Neural crest cell (in vitro differentiated cells): ENCODE data around the gene F8. TPM values are rescaled to one million over a fixed set of nuclear protein-coding genes. Genes with fewer than 3 reads are reported as not detected.
A peak's percentile ranks its signal among the peaks of the same experiment; 100 is the strongest.
"Not testable (repeated sequence)": the region's sequence is repeated elsewhere in the genome, so short reads cannot be mapped to it uniquely, and the experiment has no call there.

Experiments used
- DNase-seq: peaks from one replicate; pipeline ENCODE4 v3.0.0; 2021; ENCODE audit warnings: low read depth, mixed read lengths, low spot score
- H3K27ac Mint-ChIP-seq: one replicate; pipeline ENCODE4 v1.8.0; 2021; ENCODE audit warnings: mild to moderate bottlenecking, mixed read lengths; ENCODE audit not compliant: unreplicated experiment
- H3K27me3 Mint-ChIP-seq: 2 replicates; pipeline ENCODE4 v1.8.0; 2021; ENCODE audit warnings: low read depth, mild to moderate bottlenecking, mixed read lengths
- H3K36me3 Mint-ChIP-seq: 2 replicates; pipeline ENCODE4 v1.8.0; 2021; ENCODE audit warnings: low read depth, mild to moderate bottlenecking, mixed read lengths
- H3K4me1 Mint-ChIP-seq: 2 replicates; pipeline ENCODE4 v1.8.0; 2021; ENCODE audit warnings: mixed read lengths
- H3K4me3 Mint-ChIP-seq: one replicate; pipeline ENCODE4 v1.8.0; 2021; ENCODE audit warnings: mild to moderate bottlenecking, mixed read lengths
- H3K9me3 Mint-ChIP-seq: 2 replicates; pipeline ENCODE4 v1.8.0; 2021; ENCODE audit warnings: mixed read lengths
- CTCF ChIP-seq: fragments of 200-600 bp; sonication (generic); conservative IDR thresholded peaks from 2 replicates; pipeline ENCODE4 v1.5.0; 2021; ENCODE audit warnings: antibody characterized with exemption, mild to moderate bottlenecking
- total RNA-seq: library from RNA; stranded (reverse); gene quantifications from 2 replicates; pipeline ENCODE4 v1.2.1, GENCODE V29; 2021

F8 gene
- total RNA-seq, 1 donor from 2014 or later, result 2.1 TPM

GRCh38 chrX:154980330-154981115 lies 42.0 kb downstream of the F8 start:
- Mint-ChIP-seq H3K27me3 (no peaks in the 10 kb centered on the region), H3K36me3 (no peaks in the 10 kb centered on the region), H3K27ac (no peak overlapping the region), H3K4me1 (no peaks in the 10 kb centered on the region), H3K9me3 (peaks cover 7% of the 10 kb centered on the region), H3K4me3 (no peak overlapping the region)
- DNase-seq, result peak; percentile 61
- TF ChIP-seq CTCF, result peak; percentile 73

GRCh38 chrX:154979629-154980028 lies 42.9 kb downstream of the F8 start:
- no peak overlapping the region for H3K27ac Mint-ChIP-seq
- peaks cover 10% of the 10 kb centered on the region for H3K9me3 Mint-ChIP-seq
- no peaks in the 10 kb centered on the region for H3K4me1 Mint-ChIP-seq
- H3K4me3 Mint-ChIP-seq, result no peak overlapping the region
- TF ChIP-seq CTCF, result no peak
- no peak for DNase-seq
- H3K36me3 Mint-ChIP-seq, result no peaks in the 10 kb centered on the region
- no peaks in the 10 kb centered on the region for H3K27me3 Mint-ChIP-seq

- Mint-ChIP-seq H3K27me3 (no peaks in the 10 kb centered on the region), H3K27ac (no peak overlapping the region), H3K4me3 (no peak overlapping the region), H3K9me3 (peaks cover 9% of the 10 kb centered on the region), H3K36me3 (no peaks in the 10 kb centered on the region), H3K4me1 (no peaks in the 10 kb centered on the region)
- DNase-seq, result no peak
- no peak for TF ChIP-seq CTCF
Observed at GRCh38 chrX:154968353-154968752, 54.2 kb downstream of the F8 start.

DNA sequence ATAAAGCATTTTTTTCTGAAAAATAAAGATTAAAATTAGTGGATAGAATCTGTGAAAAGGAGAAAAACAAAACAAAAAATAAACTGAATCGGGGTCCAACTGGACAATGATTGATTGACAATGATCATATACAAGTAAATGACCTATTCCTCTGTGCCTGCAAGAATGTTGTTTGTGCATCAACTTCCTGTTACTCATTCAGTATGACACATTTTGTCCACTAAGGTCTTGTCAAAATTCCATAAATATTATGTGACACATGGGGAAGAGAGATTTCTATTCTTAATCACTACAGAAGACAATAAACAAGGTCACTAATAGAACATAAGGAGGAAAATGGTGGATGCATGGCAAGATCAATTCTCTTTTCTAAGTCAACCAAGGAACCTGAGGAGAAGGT lies 54.9 kb downstream of the F8 start:
- Mint-ChIP-seq H3K27me3 (no peaks in the 10 kb centered on the region), H3K4me3 (no peak overlapping the region), H3K9me3 (peaks cover 9% of the 10 kb centered on the region), H3K27ac (no peak overlapping the region), H3K36me3 (no peaks in the 10 kb centered on the region), H3K4me1 (no peaks in the 10 kb centered on the region)
- DNase-seq, result no peak
- TF ChIP-seq CTCF, result no peak

- Mint-ChIP-seq H3K27me3 (no peaks in the 10 kb centered on the region), H3K4me3 (no peak overlapping the region), H3K4me1 (no peaks in the 10 kb centered on the region), H3K36me3 (peaks cover 3% of the 10 kb centered on the region), H3K9me3 (peaks cover 1% of the 10 kb centered on the region), H3K27ac (no peak overlapping the region)
- DNase-seq, result no peak
- TF ChIP-seq CTCF, result no peak
Observed at GRCh38 chrX:154961947-154962346, 60.6 kb downstream of the F8 start.

DNA sequence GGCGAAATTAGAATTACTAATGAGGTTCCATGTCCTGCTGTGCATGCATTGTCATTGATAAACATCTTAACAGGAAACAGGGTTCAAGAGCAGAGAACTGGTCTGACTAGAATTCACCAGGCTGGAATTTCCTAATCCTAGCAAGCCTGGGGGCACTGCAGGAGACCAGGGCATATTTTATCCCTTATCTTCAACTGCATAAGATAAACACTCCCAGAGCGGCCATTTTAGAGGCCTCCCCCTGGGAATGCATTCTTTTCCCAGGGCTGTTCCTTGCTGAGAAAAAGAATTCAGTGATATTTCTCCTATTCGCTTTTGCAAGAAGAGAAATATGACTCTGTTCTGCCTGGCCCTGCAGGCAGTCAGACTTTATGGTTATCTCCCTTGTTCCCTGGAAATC lies 66.7 kb downstream of the F8 start:
- H3K27me3 Mint-ChIP-seq, H3K4me3 Mint-ChIP-seq, H3K9me3 Mint-ChIP-seq: not testable (repeated sequence)

GRCh38 chrX:154939265-154939664 lies 83.3 kb downstream of the F8 start:
- not testable (repeated sequence) for H3K36me3 Mint-ChIP-seq, H3K27me3 Mint-ChIP-seq, H3K4me3 Mint-ChIP-seq, DNase-seq, H3K27ac Mint-ChIP-seq, H3K4me1 Mint-ChIP-seq
- H3K9me3 Mint-ChIP-seq, result peaks cover 13% of the 10 kb centered on the region

More for the DNA sequence above, 66.7 kb downstream of the F8 start:
- DNase-seq, H3K4me1 Mint-ChIP-seq, H3K27ac Mint-ChIP-seq: not testable (repeated sequence)
- peaks cover 10% of the 10 kb centered on the region for H3K36me3 Mint-ChIP-seq

DNA sequence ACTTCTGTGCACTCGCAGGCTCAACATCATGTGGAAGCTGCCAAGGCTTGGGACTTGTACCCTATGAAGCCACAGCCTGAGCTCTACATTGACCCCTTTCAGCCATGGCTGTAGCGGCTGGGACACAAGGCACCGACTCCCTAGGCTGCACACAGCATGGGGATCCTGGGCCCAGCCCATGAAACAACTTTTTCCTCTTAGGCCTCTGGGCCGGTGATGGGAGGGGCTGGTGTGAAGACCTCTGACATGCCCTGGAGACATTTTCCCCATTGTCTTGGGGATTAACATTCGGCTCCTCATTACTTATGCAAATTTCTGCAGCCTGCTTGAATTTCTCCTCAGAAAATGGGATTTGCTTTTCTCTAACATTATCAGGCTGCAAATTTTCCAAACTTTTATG lies 97.8 kb downstream of the F8 start:
- H3K9me3 Mint-ChIP-seq, result peaks cover 20% of the 10 kb centered on the region
- not testable (repeated sequence) for DNase-seq, H3K27me3 Mint-ChIP-seq, H3K27ac Mint-ChIP-seq, H3K36me3 Mint-ChIP-seq, H3K4me1 Mint-ChIP-seq, H3K4me3 Mint-ChIP-seq
